NCI-H128 (cell line): ENCODE results near the gene CEP112.
"Not testable (repeated sequence)": the region's sequence is repeated elsewhere in the genome, so short reads cannot be mapped to it uniquely, and the experiment has no call there.

Experiments used
- DNase-seq: peaks from one replicate; lab custom pipeline; 2025; ENCODE audit not compliant: unreplicated experiment; lab: John Stamatoyannopoulos, UW

Gene CEP112

DNA sequence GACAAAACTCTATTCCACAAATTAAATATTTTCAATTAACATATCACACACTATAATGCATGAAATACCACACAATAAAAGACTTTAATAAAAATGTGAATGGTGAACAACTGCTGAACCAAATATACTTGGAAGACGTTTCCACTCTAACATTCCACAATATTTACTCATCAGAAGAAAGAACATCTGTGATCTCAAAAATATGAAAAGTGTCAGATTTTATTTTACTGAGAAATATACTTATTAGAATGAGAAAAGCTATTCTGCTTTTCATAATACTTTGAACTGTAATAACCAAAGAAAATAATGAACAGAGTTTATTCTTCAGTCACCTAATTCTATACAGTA is 448.7 kb downstream of the CEP112 start:
- DNase-seq, result no peak

- no peak for DNase-seq
These were observed 449.3 kb downstream of the CEP112 start for GRCh38 chr17:65742403-65743307.

- no peak for DNase-seq
These were observed 450.2 kb downstream of the CEP112 start for GRCh38 chr17:65741710-65742109.

DNA sequence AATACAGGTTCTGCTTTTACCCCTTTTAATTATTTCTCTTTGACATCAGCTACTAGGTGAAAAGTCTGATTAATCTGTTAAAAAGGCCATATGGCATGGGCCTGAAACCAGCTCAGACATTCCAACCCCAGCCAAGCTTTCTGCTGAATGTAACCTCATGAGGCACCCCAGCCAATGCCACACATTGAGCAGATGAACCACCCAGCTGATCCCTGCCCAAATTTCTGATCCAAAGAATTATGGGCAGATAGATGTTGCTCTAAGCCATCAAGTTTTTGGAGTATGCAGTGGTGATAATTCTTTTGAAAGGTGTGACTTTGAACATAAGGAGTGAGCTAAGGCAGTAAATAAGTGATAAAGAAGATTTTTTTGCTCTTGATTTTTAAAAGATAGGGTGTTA is 452.9 kb downstream of the CEP112 start:
- DNase-seq, result no peak

DNA sequence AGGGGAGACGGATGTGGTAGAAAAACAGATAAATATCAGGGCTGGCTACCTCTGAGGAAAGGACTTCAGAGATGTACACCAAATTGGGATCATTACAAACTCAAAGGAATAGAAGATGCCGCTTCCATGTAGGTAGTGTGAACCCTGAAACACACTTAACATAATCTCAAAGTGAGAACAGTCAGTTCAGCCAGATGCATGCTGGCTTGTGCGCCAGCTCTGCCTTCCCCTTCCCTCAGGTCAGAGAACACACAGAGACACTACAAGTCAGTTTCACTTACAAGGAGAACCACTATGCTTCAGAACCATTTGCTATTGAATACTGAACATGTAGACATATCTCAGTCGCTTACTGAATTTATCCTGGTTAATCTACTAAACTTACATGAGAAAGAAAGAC is 454.5 kb downstream of the CEP112 start:
- DNase-seq, result no peak

GRCh38 chr17:65733314-65733713 is 458.6 kb downstream of the CEP112 start:
- no peak for DNase-seq

- not testable (repeated sequence) for DNase-seq
These were observed 459.3 kb downstream of the CEP112 start for GRCh38 chr17:65732667-65733066.

DNA sequence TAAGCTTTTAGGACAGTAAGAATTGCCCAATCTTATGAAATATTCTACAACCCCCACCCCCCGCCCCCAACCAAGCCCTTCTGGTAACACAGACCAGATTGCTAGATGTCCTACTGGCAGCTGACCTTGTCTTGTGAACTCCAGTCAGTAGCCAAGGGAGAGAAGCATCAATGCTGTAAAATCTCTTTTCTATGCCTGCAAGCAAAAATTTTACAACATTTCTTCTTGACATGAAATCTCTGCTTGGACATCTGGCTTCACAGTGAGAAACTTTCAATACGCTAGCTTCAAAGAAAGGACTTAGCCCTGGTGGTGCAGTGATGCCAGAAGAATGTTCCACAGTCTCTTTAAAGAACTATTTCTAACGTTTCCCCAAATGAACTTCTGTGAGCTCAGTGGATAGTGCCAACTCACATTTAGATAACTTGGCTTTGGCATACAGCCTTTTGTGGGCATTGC is 461.2 kb downstream of the CEP112 start:
- no peak for DNase-seq

- DNase-seq, result no peak
These were observed 462.7 kb downstream of the CEP112 start for GRCh38 chr17:65729207-65729606.

GRCh38 chr17:65727832-65728231 is 464.1 kb downstream of the CEP112 start:
- no peak for DNase-seq

- DNase-seq, result no peak
These were observed 464.7 kb downstream of the CEP112 start for GRCh38 chr17:65727246-65727645.

GRCh38 chr17:65723431-65724151 is 468.3 kb downstream of the CEP112 start:
- DNase-seq, result no peak

DNA sequence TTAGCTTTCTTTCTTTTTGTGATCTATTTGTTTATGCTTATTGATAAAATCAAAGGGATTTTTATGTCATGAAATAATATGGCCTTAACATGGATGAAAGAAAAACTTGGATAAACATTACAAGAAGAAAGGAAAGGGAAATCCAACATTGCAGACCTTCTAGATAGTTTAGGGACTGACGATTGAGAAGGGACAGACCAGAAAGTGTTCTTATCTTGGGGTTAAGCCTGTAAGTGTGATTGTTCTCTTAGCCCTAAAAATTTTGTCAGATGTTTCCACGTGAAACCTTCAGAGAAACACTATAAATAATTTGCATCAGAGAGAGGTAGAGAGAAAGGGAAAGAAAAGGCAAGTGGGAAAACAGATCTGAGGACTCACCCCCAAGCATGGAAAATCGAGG is 473.3 kb downstream of the CEP112 start:
- DNase-seq, result no peak

GRCh38 chr17:65712383-65713267 is 479.3 kb downstream of the CEP112 start:
- DNase-seq, result no peak

DNA sequence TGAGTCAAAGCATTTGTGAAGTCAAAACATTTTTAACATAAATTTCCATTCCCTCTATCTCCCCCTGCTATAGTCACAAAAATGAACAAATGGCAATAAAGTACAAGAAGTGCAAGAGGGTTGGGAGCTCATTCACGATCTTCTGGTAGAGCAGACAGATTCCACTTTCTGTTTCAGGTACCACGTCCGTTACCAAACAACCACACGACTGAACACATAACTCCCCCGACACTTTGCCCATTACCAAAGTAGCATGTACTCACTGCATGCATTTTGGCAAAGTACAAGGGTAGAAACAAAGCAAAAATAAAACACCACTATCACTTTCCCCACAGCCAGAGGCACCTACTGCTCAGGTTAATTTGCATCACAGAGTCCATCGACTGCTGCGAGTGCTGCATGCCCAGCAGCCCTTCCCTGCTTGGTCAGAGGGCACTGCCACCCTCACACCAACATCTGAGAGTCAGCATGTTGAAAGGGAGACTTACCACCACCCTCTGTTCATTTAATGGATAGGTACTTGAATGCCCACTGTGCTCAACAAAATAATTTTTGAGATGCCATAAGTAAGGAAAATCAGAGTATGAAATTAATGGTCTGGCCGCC is 480.2 kb downstream of the CEP112 start:
- DNase-seq, result no peak

DNA sequence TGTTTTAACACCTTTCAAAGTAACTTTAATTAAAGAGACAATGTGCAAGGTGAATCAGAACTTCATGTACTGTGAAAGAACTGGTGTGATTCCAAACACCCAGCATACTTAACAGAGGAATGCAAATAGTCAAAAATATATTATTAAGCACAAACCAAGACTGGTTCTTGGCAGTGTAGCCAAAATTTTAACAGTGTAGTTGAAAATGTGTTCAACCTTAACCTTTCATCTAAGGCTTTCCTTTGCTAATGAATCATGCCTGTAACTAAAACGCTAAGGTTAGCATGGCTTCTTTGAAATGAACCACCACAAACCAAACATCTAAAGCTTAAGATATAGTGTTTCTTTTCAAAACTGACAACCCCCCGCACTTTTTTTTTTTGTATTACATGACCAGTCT is 484.2 kb downstream of the CEP112 start:
- no peak for DNase-seq

DNA sequence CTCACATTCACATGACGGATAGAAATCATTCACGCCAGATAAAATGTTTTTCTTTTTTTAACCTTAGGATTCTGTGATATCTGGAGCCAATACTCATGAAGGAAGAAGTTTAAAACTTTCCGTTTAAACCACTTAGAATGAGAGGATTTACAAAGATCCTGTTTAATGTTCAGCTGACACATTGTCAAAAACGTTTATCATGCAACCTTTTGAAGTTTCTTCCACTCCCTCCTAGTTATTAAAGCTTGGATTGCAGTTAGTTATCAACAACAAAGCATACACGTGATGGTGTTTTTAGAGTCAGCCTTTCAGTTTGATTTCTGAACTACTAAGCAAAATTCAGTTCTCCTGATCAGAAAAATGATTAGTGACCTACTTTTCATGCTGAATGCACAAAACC is 487.2 kb downstream of the CEP112 start:
- DNase-seq, result no peak

- no peak for DNase-seq
These were observed 488.0 kb downstream of the CEP112 start for GRCh38 chr17:65703891-65704290.

- DNase-seq, result no peak
These were observed 492.5 kb downstream of the CEP112 start for GRCh38 chr17:65699459-65699858.

DNA sequence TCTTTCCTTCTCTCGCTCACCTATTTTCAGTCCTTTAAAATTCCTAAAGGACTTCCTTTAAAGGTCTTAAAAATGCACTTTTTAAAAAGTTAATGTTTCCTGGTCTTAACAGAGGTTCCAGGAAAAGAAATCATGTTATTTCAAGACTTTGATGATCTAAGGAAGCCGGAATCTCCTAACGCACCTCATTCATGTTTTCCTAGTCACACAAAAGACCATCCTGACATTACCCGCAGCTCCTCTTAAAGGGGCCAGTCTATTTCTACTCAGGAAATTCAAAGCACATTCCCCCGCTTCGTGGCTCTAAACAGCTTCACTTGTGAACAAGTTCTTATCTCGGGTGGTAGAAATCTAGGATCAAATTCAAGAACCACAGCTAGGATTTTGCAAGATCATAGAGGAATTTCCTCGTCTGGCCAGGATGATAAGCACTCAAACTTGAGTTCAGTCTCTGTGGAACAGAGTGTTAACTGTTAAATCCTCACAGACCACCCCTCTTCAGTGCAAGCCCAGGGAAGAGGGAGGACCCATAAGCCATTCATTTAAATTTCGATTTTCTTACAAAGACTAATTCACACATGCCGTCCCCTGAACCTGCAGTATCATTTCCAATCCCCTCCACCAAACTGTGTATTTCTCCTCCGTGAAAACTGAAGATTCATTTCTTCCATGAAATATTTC is 493.4 kb downstream of the CEP112 start:
- no peak for DNase-seq
